GM12873 (cell line): ENCODE measurements around the gene FEZF1.

Experiments
- TF ChIP-seq, protein P1 (sequence below): IDR thresholded peaks from 2 replicates; pipeline ENCODE4 v1.5.1; 2012; ENCODE audit warnings: low read depth, mild to moderate bottlenecking, moderate library complexity, low read length, control low read depth; ENCODE audit not compliant: insufficient read depth; ENCODE audit errors: missing control alignments

FEZF1 gene

GRCh38 chr7:122300956-122301833 lies 3.4 kb downstream of the FEZF1 start:
- TF ChIP-seq, protein P1, sequence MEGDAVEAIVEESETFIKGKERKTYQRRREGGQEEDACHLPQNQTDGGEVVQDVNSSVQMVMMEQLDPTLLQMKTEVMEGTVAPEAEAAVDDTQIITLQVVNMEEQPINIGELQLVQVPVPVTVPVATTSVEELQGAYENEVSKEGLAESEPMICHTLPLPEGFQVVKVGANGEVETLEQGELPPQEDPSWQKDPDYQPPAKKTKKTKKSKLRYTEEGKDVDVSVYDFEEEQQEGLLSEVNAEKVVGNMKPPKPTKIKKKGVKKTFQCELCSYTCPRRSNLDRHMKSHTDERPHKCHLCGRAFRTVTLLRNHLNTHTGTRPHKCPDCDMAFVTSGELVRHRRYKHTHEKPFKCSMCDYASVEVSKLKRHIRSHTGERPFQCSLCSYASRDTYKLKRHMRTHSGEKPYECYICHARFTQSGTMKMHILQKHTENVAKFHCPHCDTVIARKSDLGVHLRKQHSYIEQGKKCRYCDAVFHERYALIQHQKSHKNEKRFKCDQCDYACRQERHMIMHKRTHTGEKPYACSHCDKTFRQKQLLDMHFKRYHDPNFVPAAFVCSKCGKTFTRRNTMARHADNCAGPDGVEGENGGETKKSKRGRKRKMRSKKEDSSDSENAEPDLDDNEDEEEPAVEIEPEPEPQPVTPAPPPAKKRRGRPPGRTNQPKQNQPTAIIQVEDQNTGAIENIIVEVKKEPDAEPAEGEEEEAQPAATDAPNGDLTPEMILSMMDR, result no peak

GRCh38 chr7:122300211-122300932 lies 4.2 kb downstream of the FEZF1 start:
- TF ChIP-seq, protein P1, result no peak

GRCh38 chr7:122299624-122300210 lies 4.8 kb downstream of the FEZF1 start:
- TF ChIP-seq, protein P1, result no peak

- TF ChIP-seq, protein P1, result no peak
These were observed 5.9 kb downstream of the FEZF1 start for GRCh38 chr7:122298618-122299017.

DNA sequence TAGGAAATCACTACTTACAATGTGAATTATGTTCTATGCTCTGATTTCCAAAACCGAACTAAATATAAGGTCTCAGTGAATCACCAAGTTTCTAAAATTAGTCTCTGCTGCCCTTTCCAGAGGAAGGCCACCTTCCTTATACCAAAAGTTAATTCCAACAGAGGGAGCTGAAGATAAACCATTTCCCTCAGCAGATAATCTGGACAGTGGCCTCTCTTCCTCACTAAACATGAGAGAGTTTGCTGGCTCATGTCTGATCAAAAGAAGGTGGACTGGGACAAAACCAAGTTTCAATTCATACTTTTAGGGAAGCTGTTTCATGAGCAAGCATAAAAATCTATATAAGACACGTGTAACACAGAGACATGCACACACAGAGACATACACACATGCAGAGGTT lies 6.4 kb downstream of the FEZF1 start:
- TF ChIP-seq, protein P1, result no peak

DNA sequence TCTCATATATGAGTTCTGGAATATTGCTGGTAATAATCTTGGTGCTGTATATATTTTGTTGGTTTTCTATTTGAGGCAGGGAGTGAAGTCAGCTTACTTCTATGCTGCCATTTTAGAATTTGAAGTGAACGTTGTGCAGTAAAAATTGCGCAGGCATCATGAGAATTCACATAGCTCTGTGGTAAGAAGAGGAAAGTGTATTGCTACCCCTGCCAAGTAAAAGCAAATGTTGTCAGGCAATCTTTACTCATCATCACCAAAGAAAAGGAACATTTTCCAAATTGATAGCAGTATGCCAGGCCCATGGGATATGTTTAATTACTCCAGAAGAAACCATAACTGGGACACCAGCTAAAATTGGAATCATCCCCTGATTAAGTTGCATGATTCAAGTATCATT lies 13.4 kb downstream of the FEZF1 start:
- TF ChIP-seq, protein P1, result no peak

GRCh38 chr7:122290476-122290875 lies 14.1 kb downstream of the FEZF1 start:
- TF ChIP-seq, protein P1, result no peak
